CD4-positive, alpha-beta memory T cell (primary cell): ENCODE results near the gene PPP1R9A. TPM values are rescaled to one million over a fixed set of nuclear protein-coding genes. Genes with fewer than 3 reads are reported as not detected.

Experiments
- CTCF ChIA-PET: fragments of 350-600 bp; sonication (Branson Sonifier 250); formaldehyde crosslinking; loops from one replicate; lab custom pipeline; 2021; ENCODE audit warnings: inconsistent platforms; ENCODE audit not compliant: partially characterized antibody; lab: Charles Lee
- POLR2A ChIA-PET: fragments of 350-600 bp; sonication (Branson Sonifier 250); formaldehyde crosslinking; loops from one replicate; lab custom pipeline; 2021; ENCODE audit not compliant: partially characterized antibody; lab: Charles Lee
- DNase-seq, 5 donors: peaks; one replicate each; pipeline versions ENCODE4 v3.0.0 to v3.0.0-alpha.2; 2020 to 2022; ENCODE audit warnings: mixed read lengths in 1 of 5
- H3K27ac ChIP-seq: one replicate; pipeline ENCODE4 v1.7.0; 2013; ENCODE audit warnings: low read depth, low read length
- H3K27me3 ChIP-seq: 2 replicates; pipeline ENCODE4 v1.7.0; 2013; ENCODE audit warnings: mild to moderate bottlenecking, low read length, moderate library complexity; ENCODE audit not compliant: insufficient read depth
- H3K36me3 ChIP-seq: 2 replicates; pipeline ENCODE4 v1.7.0; 2013; ENCODE audit warnings: mild to moderate bottlenecking, low read length, moderate library complexity; ENCODE audit not compliant: insufficient read depth
- H3K4me1 ChIP-seq: 2 replicates; pipeline ENCODE4 v1.7.0; 2013; ENCODE audit warnings: mild to moderate bottlenecking, low read length, moderate library complexity; ENCODE audit not compliant: insufficient read depth
- H3K4me3 ChIP-seq, 2 donors: one replicate each; pipeline ENCODE4 v1.7.0; 2013; ENCODE audit warnings: low read length in 2 of 2, mild to moderate bottlenecking in 1 of 2
- H3K9me3 ChIP-seq, 2 donors: one replicate each; pipeline ENCODE4 v1.7.0; 2013; ENCODE audit warnings: low read length in 2 of 2, control low read depth in 1 of 2; ENCODE audit not compliant: control insufficient read depth in 1 of 2
- H3K27ac Mint-ChIP-seq, 7 donors: one replicate each; pipeline ENCODE4 v1.8.0; 2020 to 2021; ENCODE audit warnings: mixed read lengths in 7 of 7, mild to moderate bottlenecking in 6 of 7, inconsistent platforms in 3 of 7, moderate library complexity in 3 of 7
- H3K27me3 Mint-ChIP-seq, 2 donors: one replicate each; pipeline ENCODE4 v1.8.0; 2020 to 2021; ENCODE audit warnings: mixed read lengths in 2 of 2
- H3K36me3 Mint-ChIP-seq, 2 donors: one replicate each; pipeline ENCODE4 v1.8.0; 2020 to 2021; ENCODE audit warnings: mixed read lengths in 2 of 2, inconsistent platforms in 1 of 2, mild to moderate bottlenecking in 1 of 2
- H3K4me1 Mint-ChIP-seq, 4 donors: one replicate each; pipeline ENCODE4 v1.8.0; 2020 to 2021; ENCODE audit warnings: mixed read lengths in 4 of 4, mild to moderate bottlenecking in 1 of 4
- H3K4me3 Mint-ChIP-seq, 8 donors: one replicate each; pipeline ENCODE4 v1.8.0; 2020 to 2021; ENCODE audit warnings: mixed read lengths in 8 of 8, mild to moderate bottlenecking in 7 of 8, moderate library complexity in 6 of 8, inconsistent platforms in 3 of 8
- H3K9me3 Mint-ChIP-seq, 8 donors: one replicate each; pipeline ENCODE4 v1.8.0; 2020 to 2021; ENCODE audit warnings: mixed read lengths in 8 of 8, mild to moderate bottlenecking in 5 of 8, inconsistent platforms in 3 of 8, moderate library complexity in 1 of 8
- intact Hi-C: fragments of 100-400 bp; cut with micrococcal nuclease; formaldehyde crosslinking; loops from one replicate; pipeline ENCODE4 v1.15.1; 2023
- polyA plus RNA-seq, 2 donors: library from polyadenylated mRNA; unstranded; fragments of 300-500 nt; fragmentation: Illumina TruSeq; gene quantifications; one replicate each; pipeline ENCODE4 v1.2.3, GENCODE V29; 2021
- total RNA-seq, 2 experiments: library from RNA; stranded (reverse); gene quantifications; one replicate each; pipeline ENCODE4 v1.2.3, GENCODE V29; 2021

Gene PPP1R9A
- total and polyA plus RNA-seq, 4 experiments from 2014 or later = not detected

DNA sequence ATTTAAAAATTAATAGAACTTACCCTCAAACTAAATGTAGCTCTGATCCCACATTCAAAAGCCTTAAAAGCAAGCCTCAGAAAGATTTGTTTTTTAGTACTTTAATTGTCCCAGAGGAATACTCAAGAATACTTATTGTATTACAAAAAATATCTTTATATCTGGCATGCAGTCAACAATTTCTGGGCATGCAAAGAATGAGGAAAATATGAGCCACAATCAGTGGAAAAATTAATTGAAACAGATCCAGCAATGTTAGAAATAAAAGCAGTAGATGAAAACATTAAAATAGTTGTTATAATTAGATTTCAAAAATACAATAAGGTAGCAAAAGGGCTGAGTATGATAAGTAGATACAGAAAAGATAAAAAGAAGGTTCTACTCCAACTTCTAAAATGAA, 262.3 kb downstream of the PPP1R9A start:
- no peak overlapping the region for H3K4me3 Mint-ChIP-seq
- H3K27ac Mint-ChIP-seq = no peak overlapping the region
- CTCF ChIA-PET = no interaction called here
- peaks cover 0 to 3% (median 0%) of the 10 kb centered on the region in 8 donors for H3K9me3 Mint-ChIP-seq
- intact Hi-C loops = no loop called here
- H3K4me1 ChIP-seq = no peaks in the 10 kb centered on the region
- no peaks in the 10 kb centered on the region for H3K4me1 Mint-ChIP-seq
- DNase-seq = no peak
- no peak overlapping the region for H3K27ac ChIP-seq
- no peaks in the 10 kb centered on the region for H3K36me3 ChIP-seq
- no peaks in the 10 kb centered on the region for H3K27me3 ChIP-seq
- H3K36me3 Mint-ChIP-seq = no peaks in the 10 kb centered on the region
- POLR2A ChIA-PET = no interaction called here
- peaks cover 0 to 2% of the 10 kb centered on the region in 2 donors for H3K27me3 Mint-ChIP-seq
- H3K4me3 ChIP-seq = no peak overlapping the region
- H3K9me3 ChIP-seq = no peaks in the 10 kb centered on the region

DNA sequence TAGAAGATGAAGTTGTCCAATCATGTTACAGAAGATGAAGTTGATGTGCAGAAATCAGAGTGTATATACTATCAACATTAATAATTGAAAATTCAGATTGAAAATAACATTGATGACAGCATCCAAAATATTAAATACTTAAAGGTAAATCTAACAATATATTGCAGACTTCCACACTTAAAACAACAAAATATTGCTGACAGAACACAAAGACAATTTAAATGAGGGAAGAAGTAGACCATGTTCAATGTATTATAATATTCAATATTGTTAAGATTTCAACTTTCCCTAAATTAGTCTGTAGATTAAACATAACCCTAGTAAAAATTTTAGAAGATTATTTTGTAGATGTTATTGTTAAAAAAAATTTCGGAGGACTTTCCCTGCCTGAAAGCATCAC, 265.0 kb downstream of the PPP1R9A start:
- Histone ChIP-seq H3K4me3 (no peak overlapping the region), H3K27ac (no peak overlapping the region), H3K27me3 (no peaks in the 10 kb centered on the region), H3K4me1 (no peaks in the 10 kb centered on the region), H3K9me3 (no peaks in the 10 kb centered on the region), H3K36me3 (no peaks in the 10 kb centered on the region)
- Mint-ChIP-seq H3K27ac (no peak overlapping the region), H3K36me3 (no peaks in the 10 kb centered on the region), H3K4me1 (no peaks in the 10 kb centered on the region), H3K4me3 (no peak overlapping the region), H3K9me3 (peaks cover 0 to 4% (median 2%) of the 10 kb centered on the region in 8 donors), H3K27me3 (peaks cover 0 to 2% of the 10 kb centered on the region in 2 donors)
- no peak for DNase-seq
- CTCF ChIA-PET = no interaction called here
- POLR2A ChIA-PET = no interaction called here
- intact Hi-C loops = no loop called here

DNA sequence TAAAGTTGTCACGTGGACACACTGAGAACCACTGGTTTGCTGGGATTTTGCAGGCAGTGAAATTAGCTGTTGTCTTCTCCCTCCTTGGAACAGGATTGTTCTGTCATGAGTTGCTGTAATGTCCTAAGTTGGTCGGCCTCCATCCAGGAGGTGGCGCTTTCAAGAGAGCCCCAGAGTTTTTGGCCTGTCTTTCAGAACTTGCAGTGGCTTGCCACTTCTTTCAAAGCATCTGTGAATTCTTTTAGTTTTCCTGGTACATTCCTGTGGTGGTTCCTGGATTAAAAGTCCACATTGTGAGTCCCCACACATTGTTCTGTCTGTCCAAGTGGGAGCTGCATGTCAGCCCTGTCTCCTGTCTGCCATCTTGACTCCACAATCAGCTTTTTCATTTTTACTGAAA, 283.1 kb downstream of the PPP1R9A start:
- ChIA-PET POLR2A (no interaction called here), CTCF (no interaction called here)
- Histone ChIP-seq H3K9me3 (no peaks in the 10 kb centered on the region), H3K4me1 (no peaks in the 10 kb centered on the region), H3K27me3 (no peaks in the 10 kb centered on the region), H3K4me3 (no peak overlapping the region), H3K36me3 (no peaks in the 10 kb centered on the region), H3K27ac (no peak overlapping the region)
- DNase-seq = no peak
- peaks cover 0 to 1% of the 10 kb centered on the region in 2 donors for H3K27me3 Mint-ChIP-seq
- H3K4me3 Mint-ChIP-seq = no peak overlapping the region
- H3K4me1 Mint-ChIP-seq = no peaks in the 10 kb centered on the region
- no peaks in the 10 kb centered on the region for H3K36me3 Mint-ChIP-seq
- intact Hi-C loops = no loop called here
- H3K9me3 Mint-ChIP-seq = peaks cover 0 to 4% (median 0%) of the 10 kb centered on the region in 8 donors
- H3K27ac Mint-ChIP-seq = no peak overlapping the region

DNA sequence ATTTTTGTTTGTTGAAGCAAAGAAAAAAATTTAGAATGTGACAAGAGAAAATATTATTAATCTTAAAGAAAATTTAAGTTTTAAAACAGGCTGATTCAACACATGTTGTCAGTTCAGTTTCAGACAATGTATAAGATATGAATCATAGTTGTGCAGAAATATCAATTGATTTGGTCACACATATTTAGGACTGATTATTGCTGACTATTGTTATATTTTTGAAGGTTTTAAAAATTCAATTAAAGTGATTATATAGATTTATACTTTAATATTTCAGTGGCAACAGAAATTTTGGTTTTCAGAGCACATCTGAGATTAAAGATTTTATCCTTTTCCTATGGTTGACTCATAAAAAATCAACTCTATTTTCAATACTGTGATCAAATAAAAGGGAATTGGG, 284.4 kb downstream of the PPP1R9A start:
- Histone ChIP-seq H3K9me3 (no peaks in the 10 kb centered on the region), H3K27me3 (no peaks in the 10 kb centered on the region), H3K4me1 (no peaks in the 10 kb centered on the region), H3K36me3 (no peaks in the 10 kb centered on the region), H3K27ac (no peak overlapping the region), H3K4me3 (no peak overlapping the region)
- ChIA-PET CTCF (no interaction called here), POLR2A (no interaction called here)
- no peak for DNase-seq
- no peak overlapping the region for H3K4me3 Mint-ChIP-seq
- intact Hi-C loops = no loop called here
- no peaks in the 10 kb centered on the region for H3K4me1 Mint-ChIP-seq
- H3K27me3 Mint-ChIP-seq = peaks cover 0 to 1% of the 10 kb centered on the region in 2 donors
- peaks cover 0 to 4% (median 0%) of the 10 kb centered on the region in 8 donors for H3K9me3 Mint-ChIP-seq
- H3K27ac Mint-ChIP-seq = no peak overlapping the region
- no peaks in the 10 kb centered on the region for H3K36me3 Mint-ChIP-seq

DNA sequence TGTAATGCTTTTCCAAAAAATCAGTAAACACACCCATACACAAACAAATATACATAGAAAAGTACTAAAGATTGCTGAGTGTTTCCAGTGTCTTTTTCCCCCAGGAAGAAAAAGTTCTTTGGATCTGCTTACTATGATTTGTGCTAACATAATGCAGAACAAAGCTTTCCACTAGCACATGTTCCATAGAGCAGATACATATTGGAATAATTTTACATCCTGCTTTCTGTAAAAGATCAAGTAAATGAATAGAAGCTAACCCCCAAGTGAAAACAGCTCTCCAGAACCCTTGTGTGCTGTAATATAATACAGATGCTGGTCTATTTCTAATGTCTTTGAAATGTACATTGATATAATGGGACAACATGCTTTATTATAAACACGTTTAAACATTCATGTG, 291.5 kb downstream of the PPP1R9A start:
- H3K9me3 Mint-ChIP-seq = no peaks in the 10 kb centered on the region
- ChIA-PET POLR2A (no interaction called here), CTCF (no interaction called here)
- no peak overlapping the region for H3K27ac Mint-ChIP-seq
- Histone ChIP-seq H3K27ac (no peak overlapping the region), H3K27me3 (no peaks in the 10 kb centered on the region), H3K4me3 (no peak overlapping the region), H3K4me1 (no peaks in the 10 kb centered on the region), H3K36me3 (no peaks in the 10 kb centered on the region), H3K9me3 (no peaks in the 10 kb centered on the region)
- H3K27me3 Mint-ChIP-seq = peaks cover 0 to 1% of the 10 kb centered on the region in 2 donors
- no peak for DNase-seq
- intact Hi-C loops = no loop called here
- no peaks in the 10 kb centered on the region for H3K4me1 Mint-ChIP-seq
- H3K4me3 Mint-ChIP-seq = no peak overlapping the region
- no peaks in the 10 kb centered on the region for H3K36me3 Mint-ChIP-seq

DNA sequence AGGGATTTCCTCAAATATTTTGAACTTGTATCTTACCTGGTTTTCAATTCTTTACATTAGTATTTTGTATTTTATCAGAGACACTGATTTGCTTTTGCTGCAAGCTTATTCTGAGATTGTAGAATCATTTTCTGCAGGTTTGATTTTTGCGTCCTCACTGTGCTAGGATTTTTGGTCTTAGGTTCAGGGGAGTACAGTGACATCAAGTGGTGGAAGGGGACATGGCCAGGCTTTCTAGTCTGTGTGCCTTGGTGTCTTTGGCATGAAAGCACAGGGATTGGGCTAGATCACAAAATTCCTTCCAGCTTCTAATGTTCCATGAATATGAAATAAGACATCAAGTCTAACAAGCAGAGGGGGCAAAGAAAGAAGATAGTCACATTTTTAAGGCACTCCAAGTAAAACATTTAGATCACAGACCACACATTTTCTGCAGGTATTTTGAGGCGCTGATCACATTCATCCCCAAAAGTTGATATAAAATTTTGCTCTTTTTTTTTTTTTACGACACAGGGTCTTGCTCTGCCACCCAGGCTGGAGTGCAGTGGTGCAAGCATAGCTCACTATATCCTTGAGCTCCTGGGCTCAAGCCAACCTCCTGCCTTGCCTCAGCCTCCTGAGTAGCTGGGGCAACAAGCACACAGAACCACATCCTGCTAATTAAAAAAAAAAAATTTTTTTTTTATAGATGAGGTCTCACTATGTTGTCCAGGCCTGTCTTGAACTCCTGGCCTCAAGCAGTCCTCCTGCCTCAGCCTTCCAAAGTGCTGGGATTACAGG, 292.6 kb downstream of the PPP1R9A start:
- intact Hi-C loops = no loop called here
- DNase-seq = no peak
- peaks cover 0 to 4% (median 0%) of the 10 kb centered on the region in 8 donors for H3K9me3 Mint-ChIP-seq
- H3K4me1 Mint-ChIP-seq = no peaks in the 10 kb centered on the region
- Histone ChIP-seq H3K9me3 (no peaks in the 10 kb centered on the region), H3K4me3 (no peak overlapping the region), H3K27me3 (no peaks in the 10 kb centered on the region), H3K36me3 (no peaks in the 10 kb centered on the region), H3K27ac (no peak overlapping the region), H3K4me1 (no peaks in the 10 kb centered on the region)
- no peaks in the 10 kb centered on the region for H3K36me3 Mint-ChIP-seq
- peaks cover 3 to 4% of the 10 kb centered on the region in 2 donors for H3K27me3 Mint-ChIP-seq
- H3K4me3 Mint-ChIP-seq = no peak overlapping the region
- ChIA-PET POLR2A (no interaction called here), CTCF (no interaction called here)
- H3K27ac Mint-ChIP-seq = peak overlapping the region in 1 of 7 donors; percentile 36

DNA sequence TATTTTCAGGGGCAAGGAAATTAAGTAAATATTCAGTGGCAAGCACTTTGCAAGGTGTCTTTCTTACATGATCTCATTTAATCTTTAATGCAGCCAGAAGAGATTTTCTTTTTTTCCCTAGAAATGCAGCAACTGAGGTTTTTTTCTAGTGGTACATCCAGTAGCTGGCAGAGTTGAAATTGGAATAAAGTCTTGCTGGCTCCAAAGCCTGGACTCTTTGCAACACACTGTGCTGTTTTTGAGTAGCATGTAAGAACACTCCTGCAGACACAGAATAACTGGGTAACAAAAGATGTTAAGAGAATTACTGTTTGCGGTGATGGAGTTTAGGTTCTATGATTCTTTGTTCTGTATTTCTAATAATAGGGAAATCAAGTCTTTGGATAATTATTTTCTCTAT, 293.3 kb downstream of the PPP1R9A start:
- no peak overlapping the region for H3K4me3 ChIP-seq
- CTCF ChIA-PET = no interaction called here

More for the DNA sequence above, 293.3 kb downstream of the PPP1R9A start:
- H3K9me3 Mint-ChIP-seq = peaks cover 0 to 4% (median 0%) of the 10 kb centered on the region in 8 donors
- no peak overlapping the region for H3K27ac ChIP-seq
- no peaks in the 10 kb centered on the region for H3K4me1 ChIP-seq
- H3K36me3 ChIP-seq = no peaks in the 10 kb centered on the region
- POLR2A ChIA-PET = no interaction called here
- H3K36me3 Mint-ChIP-seq = no peaks in the 10 kb centered on the region
- H3K4me1 Mint-ChIP-seq = no peaks in the 10 kb centered on the region
- H3K9me3 ChIP-seq = no peaks in the 10 kb centered on the region
- no peak for DNase-seq
- no peaks in the 10 kb centered on the region for H3K27me3 ChIP-seq
- H3K27ac Mint-ChIP-seq = no peak overlapping the region
- intact Hi-C loops = no loop called here
- no peak overlapping the region for H3K4me3 Mint-ChIP-seq
- peaks cover 3% of the 10 kb centered on the region in 2 donors for H3K27me3 Mint-ChIP-seq
